Thyroid gland (tissue), 4 donors: Measurements from ENCODE around the gene DTD1. TPM values are rescaled to one million over a fixed set of nuclear protein-coding genes. Genes with fewer than 3 reads are reported as not detected.
"Not testable (repeated sequence)": the region's sequence is repeated elsewhere in the genome, so short reads cannot be mapped to it uniquely, and the experiment has no call there.

Experiments used
- DNase-seq, 2 donors: peaks; one replicate each; pipeline ENCODE4 v3.0.0-alpha.2; 2019
- H3K27ac ChIP-seq, 3 donors: fragments of 200-600 bp; sonication (generic); 1 replicate in 2 of 3; 2 replicates in 1 of 3; pipeline ENCODE4 v1.5.1; 2016 to 2019; ENCODE audit warnings: mild to moderate bottlenecking in 1 of 3, moderate library complexity in 1 of 3
- H3K27me3 ChIP-seq: fragments of 200-600 bp; sonication (generic); one replicate; pipeline ENCODE4 v1.5.1; 2019
- H3K36me3 ChIP-seq, 2 donors: fragments of 200-600 bp; sonication (generic); one replicate each; pipeline ENCODE4 v1.5.1; 2016 to 2019
- H3K4me1 ChIP-seq, 2 donors: fragments of 200-600 bp; sonication (generic); one replicate each; pipeline ENCODE4 v1.5.1; 2017 to 2019
- H3K4me3 ChIP-seq, 3 donors: fragments of 200-600 bp; sonication (generic); replicated peaks in 1 of 3; 1 replicate in 2 of 3; 2 replicates in 1 of 3; pipeline ENCODE4 v1.5.1; 2016; ENCODE audit warnings: mild to moderate bottlenecking in 1 of 3
- H3K9me3 ChIP-seq: fragments of 200-600 bp; sonication (generic); one replicate; pipeline ENCODE4 v1.5.1; 2017
- POLR2A ChIP-seq, 2 donors: fragments of 450-650 bp; IDR thresholded peaks; one replicate each; pipeline ENCODE4 v1.6.1; 2017; ENCODE audit warnings: antibody characterized with exemption in 2 of 2, mild to moderate bottlenecking in 2 of 2, moderate library complexity in 1 of 2
- WGBS, 2 donors: methylation state at CpG; one replicate each; pipeline ENCODE4 v1.1.5; 2017; 5-methylcytosine and 5-hydroxymethylcytosine counted together
- intact Hi-C: fragments of 100-400 bp; cut with DNase I; formaldehyde crosslinking; loops from one replicate; pipeline ENCODE4 v1.15.1; 2023
- total RNA-seq, 4 donors: library from RNA; depleted of rRNA; stranded (reverse); fragments of >200 nt; gene quantifications; one replicate each; pipeline ENCODE4 v1.2.3, GENCODE V29; 2016
- TF ChIP-seq, protein P1 (sequence below), 6 experiments: fragments of 200-600 bp in 3 of 6; fragments of 450-650 bp in 3 of 6; sonication (generic) in 3 of 6; IDR thresholded peaks; one replicate each; pipeline ENCODE4 v1.5.1; 2016 to 2019; ENCODE audit warnings: antibody characterized with exemption in 6 of 6, mild to moderate bottlenecking in 2 of 6, inconsistent platforms in 1 of 6, moderate library complexity in 1 of 6

DTD1 gene
- total RNA-seq, 4 donors from 2014 or later, result 42.7 to 57.6 (median 52.4) TPM

DNA sequence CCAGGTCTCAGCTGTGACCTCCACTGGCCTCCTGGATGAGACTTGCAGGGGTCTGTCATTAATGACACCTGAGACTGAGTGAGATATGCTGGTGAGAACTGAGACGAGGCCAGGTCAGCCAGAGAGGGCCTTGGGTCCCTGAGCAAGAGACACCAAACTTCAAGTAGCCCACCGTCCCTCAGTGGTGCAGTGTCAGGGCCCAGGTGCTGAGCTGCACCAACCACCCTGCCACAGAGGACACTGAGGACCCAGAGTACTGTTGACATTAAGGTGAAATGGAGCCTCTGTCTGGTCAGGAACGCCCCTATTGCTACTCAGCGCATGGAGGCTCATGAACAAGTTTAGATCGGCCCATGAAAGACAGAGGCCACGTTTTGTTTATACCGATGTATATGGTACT, 161.7 kb downstream of the DTD1 start:
- DNase-seq, result no peak
- H3K4me3 ChIP-seq, result no peak overlapping the region
- no peaks in the 10 kb centered on the region for H3K27me3 ChIP-seq
- H3K27ac ChIP-seq, result no peak overlapping the region
- 91 to 93% methylated on average over 6 of the region's 7 CpGs for WGBS, 2 donors
- H3K4me1 ChIP-seq, result peaks cover 0 to 5% of the 10 kb centered on the region in 2 donors
- intact Hi-C loops, result no loop called here
- H3K9me3 ChIP-seq, result no peaks in the 10 kb centered on the region
- TF ChIP-seq, protein P1, sequence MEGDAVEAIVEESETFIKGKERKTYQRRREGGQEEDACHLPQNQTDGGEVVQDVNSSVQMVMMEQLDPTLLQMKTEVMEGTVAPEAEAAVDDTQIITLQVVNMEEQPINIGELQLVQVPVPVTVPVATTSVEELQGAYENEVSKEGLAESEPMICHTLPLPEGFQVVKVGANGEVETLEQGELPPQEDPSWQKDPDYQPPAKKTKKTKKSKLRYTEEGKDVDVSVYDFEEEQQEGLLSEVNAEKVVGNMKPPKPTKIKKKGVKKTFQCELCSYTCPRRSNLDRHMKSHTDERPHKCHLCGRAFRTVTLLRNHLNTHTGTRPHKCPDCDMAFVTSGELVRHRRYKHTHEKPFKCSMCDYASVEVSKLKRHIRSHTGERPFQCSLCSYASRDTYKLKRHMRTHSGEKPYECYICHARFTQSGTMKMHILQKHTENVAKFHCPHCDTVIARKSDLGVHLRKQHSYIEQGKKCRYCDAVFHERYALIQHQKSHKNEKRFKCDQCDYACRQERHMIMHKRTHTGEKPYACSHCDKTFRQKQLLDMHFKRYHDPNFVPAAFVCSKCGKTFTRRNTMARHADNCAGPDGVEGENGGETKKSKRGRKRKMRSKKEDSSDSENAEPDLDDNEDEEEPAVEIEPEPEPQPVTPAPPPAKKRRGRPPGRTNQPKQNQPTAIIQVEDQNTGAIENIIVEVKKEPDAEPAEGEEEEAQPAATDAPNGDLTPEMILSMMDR (IDR thresholded peaks at IDR 0.05), result no peak
- no peak for TF ChIP-seq POLR2A (IDR thresholded peaks at IDR 0.05)
- H3K36me3 ChIP-seq, result peaks cover 0 to 4% of the 10 kb centered on the region in 2 donors

DNA sequence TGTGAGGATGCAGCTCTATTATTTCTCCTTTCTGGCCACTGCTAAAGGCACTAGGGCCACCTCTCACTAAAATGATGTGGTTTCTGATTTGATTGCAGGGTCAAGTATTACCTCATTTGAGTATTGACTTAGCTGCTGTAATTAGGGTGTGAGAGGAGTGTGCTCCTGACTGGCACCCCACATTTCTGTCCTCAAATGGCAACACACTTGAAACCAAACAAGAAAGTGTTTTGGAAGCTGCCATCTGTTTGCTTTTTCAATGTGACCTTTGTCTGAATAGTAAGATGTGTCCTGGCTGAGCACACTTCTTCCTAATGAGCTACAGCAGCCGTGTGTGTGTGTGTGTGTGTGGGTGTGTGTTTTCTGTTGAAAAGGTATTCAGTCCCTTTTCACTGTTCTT, 162.9 kb downstream of the DTD1 start:
- intact Hi-C loops, result no loop called here
- Histone ChIP-seq H3K27ac (no peak overlapping the region), H3K4me3 (no peak overlapping the region), H3K36me3 (no peaks in the 10 kb centered on the region), H3K27me3 (no peaks in the 10 kb centered on the region), H3K4me1 (peaks cover 0 to 5% of the 10 kb centered on the region in 2 donors), H3K9me3 (no peaks in the 10 kb centered on the region)
- DNase-seq, result no peak
- WGBS, 2 donors, result 27 to 28% methylated on average over 1 of the region's 1 CpG
- TF ChIP-seq, protein P1 (IDR thresholded peaks at IDR 0.05), result no peak
- TF ChIP-seq POLR2A (IDR thresholded peaks at IDR 0.05), result no peak

DNA sequence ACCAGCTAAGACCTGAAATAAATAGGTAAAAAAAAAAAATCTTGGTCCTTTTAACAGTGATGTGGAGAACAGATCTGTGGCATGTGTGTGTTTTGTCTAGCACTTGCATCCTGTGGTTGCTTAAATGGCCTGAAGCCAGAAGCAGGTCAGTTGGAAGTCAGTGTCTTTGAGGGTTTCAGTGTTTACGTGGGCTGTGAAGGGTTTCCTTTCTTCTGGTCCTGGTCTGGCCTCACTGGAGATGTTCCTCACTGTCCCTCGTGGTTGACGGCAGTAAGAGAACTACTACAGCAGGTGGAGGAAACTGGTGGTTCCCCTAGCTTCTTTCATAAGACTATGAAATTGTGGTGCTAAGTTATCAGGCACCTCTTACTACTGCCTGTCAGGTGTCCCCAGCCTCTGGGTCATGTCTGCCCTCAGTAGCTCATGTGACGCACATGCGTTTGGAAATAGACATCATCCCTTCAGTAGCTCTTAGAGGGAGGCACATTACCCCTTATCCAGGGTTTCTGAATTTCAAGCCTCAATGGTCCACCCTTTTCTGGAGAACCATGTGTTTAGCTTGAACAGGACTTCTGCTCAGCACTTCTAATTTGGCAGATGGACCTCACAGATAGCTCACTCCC, 166.3 kb downstream of the DTD1 start:
- Histone ChIP-seq H3K4me1 (peaks cover 0 to 5% of the 10 kb centered on the region in 2 donors), H3K27me3 (no peaks in the 10 kb centered on the region), H3K4me3 (no peak overlapping the region), H3K36me3 (no peaks in the 10 kb centered on the region), H3K27ac (no peak overlapping the region), H3K9me3 (no peaks in the 10 kb centered on the region)
- WGBS, 2 donors, result 62 to 67% methylated on average over 5 of the region's 5 CpGs
- intact Hi-C loops, result no loop called here
- TF ChIP-seq, protein P1 (IDR thresholded peaks at IDR 0.05), result no peak
- no peak for TF ChIP-seq POLR2A (IDR thresholded peaks at IDR 0.05)
- no peak for DNase-seq

DNA sequence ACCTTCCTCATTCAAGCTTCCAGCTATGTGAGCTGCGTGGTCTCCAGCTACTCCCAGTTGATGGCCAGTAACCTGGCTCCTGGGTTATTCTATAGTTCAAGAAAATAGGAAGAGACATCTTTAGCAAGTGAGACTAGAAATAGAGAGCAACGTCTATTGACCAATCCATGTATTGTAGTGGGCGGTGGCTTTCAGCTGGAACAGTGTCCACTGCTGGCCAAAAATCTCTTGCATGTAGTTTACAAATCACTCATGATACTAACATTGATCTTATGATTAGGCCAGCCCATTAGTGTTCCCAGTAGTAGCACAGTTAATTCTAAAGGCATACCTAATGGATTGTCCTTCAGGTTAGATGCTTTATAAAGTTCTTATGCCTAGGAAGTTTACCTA, 166.8 kb downstream of the DTD1 start:
- Histone ChIP-seq H3K9me3 (no peaks in the 10 kb centered on the region), H3K27me3 (no peaks in the 10 kb centered on the region), H3K4me3 (no peak overlapping the region), H3K4me1 (peaks cover 0 to 5% of the 10 kb centered on the region in 2 donors), H3K36me3 (no peaks in the 10 kb centered on the region), H3K27ac (no peak overlapping the region)
- DNase-seq, result no peak
- TF ChIP-seq, protein P1 (IDR thresholded peaks at IDR 0.05), result no peak
- TF ChIP-seq POLR2A (IDR thresholded peaks at IDR 0.05), result no peak
- whole genome bisulfite sequencing, 2 donors, result 90 to 95% methylated on average over 3 of the region's 3 CpGs
- intact Hi-C loops, result no loop called here

DNA sequence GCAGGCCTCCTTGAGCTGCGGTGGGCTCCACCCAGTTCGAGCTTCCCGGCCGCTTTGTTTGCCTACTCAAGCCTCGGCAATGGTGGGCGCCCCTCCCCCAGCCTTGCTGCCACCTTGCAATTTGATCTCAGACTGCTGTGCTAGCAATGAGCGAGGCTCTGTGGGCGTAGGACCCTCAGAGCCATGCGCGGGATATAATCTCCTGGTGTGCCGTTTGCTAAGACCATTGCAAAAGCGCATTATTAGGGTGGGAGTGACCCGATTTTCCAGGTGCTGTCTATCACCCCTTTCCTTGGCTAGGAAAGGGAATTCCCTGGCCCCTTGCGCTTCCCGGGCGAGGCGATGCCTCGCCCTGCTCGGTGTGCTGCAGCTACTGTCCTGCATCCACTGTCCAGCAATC, 173.0 kb downstream of the DTD1 start:
- DNase-seq, H3K27ac ChIP-seq, H3K4me1 ChIP-seq, H3K27me3 ChIP-seq, intact Hi-C loops, H3K4me3 ChIP-seq, H3K36me3 ChIP-seq, H3K9me3 ChIP-seq: not testable (repeated sequence)
- 93 to 98% methylated on average over 19 of the region's 19 CpGs for WGBS, 2 donors
